CD14-positive monocyte (primary cell): ENCODE results near the gene NBEAL1. TPM values are rescaled to one million over a fixed set of nuclear protein-coding genes. Genes with fewer than 3 reads are reported as not detected.

Experiments used
- DNase-seq, 3 donors: peaks; one replicate each; pipeline ENCODE4 v3.0.0-alpha.2; 2011 to 2022
- H2AFZ ChIP-seq: 2 replicates; pipeline ENCODE4 v1.6.0; 2012; ENCODE audit warnings: mild to moderate bottlenecking, low read depth, low read length, inconsistent platforms; ENCODE audit not compliant: insufficient read depth, poor library complexity, severe bottlenecking
- H3K27ac ChIP-seq, 2 donors: 1 replicate in 1 of 2; 2 replicates in 1 of 2; pipeline ENCODE4 v1.5.1; 2012 to 2013; ENCODE audit warnings: low read length in 2 of 2, control low read depth in 1 of 2, inconsistent platforms in 1 of 2, low read depth in 1 of 2, mild to moderate bottlenecking in 1 of 2
- H3K27me3 ChIP-seq, 2 donors: one replicate each; pipeline versions ENCODE4 v1.6.0 to v1.6.1; 2011 to 2013; ENCODE audit warnings: low read length in 2 of 2; ENCODE audit not compliant: control insufficient read depth in 2 of 2, insufficient read depth in 2 of 2
- H3K36me3 ChIP-seq, 2 donors: replicated peaks in 1 of 2; 1 replicate in 1 of 2; 2 replicates in 1 of 2; pipeline versions ENCODE4 v1.5.1 to v1.6.1; 2012 to 2013; ENCODE audit warnings: low read length in 2 of 2, control low read depth in 1 of 2, inconsistent platforms in 1 of 2, mild to moderate bottlenecking in 1 of 2; ENCODE audit not compliant: insufficient read depth in 2 of 2, control insufficient read depth in 1 of 2
- H3K4me1 ChIP-seq, 2 donors: 1 replicate in 1 of 2; 2 replicates in 1 of 2; pipeline versions ENCODE4 v1.5.1 to v1.6.1; 2012 to 2013; ENCODE audit warnings: low read length in 2 of 2, control low read depth in 1 of 2, inconsistent platforms in 1 of 2, mild to moderate bottlenecking in 1 of 2, moderate library complexity in 1 of 2; ENCODE audit not compliant: insufficient read depth in 2 of 2, control insufficient read depth in 1 of 2
- H3K4me2 ChIP-seq: replicated peaks from 2 replicates; pipeline ENCODE3; 2012; ENCODE audit warnings: low read length, moderate library complexity, mild to moderate bottlenecking; ENCODE audit not compliant: poor library complexity, severe bottlenecking; ENCODE audit errors: extremely low read depth
- H3K4me3 ChIP-seq, 3 experiments: fragments of 200-600 bp in 1 of 3; sonication (generic) in 1 of 3; replicated peaks in 1 of 3; 1 replicate in 2 of 3; 2 replicates in 1 of 3; pipeline ENCODE4 v1.5.1; 2011 to 2013; ENCODE audit warnings: low read length in 3 of 3, mild to moderate bottlenecking in 3 of 3, control low read depth in 2 of 3, low read depth in 2 of 3, inconsistent platforms in 1 of 3, moderate library complexity in 1 of 3
- H3K79me2 ChIP-seq: 2 replicates; pipeline ENCODE4 v1.6.0; 2012; ENCODE audit warnings: mild to moderate bottlenecking, control low read depth, inconsistent platforms, low read length, moderate library complexity; ENCODE audit not compliant: insufficient read depth
- H3K9ac ChIP-seq: 2 replicates; pipeline ENCODE4 v1.6.0; 2017; ENCODE audit warnings: low read length, mild to moderate bottlenecking; ENCODE audit not compliant: insufficient read depth, poor library complexity, severe bottlenecking
- H3K9me3 ChIP-seq, 2 donors: replicated peaks in 1 of 2; 1 replicate in 1 of 2; 2 replicates in 1 of 2; pipeline versions ENCODE4 v1.5.1 to v1.6.1; 2012 to 2013; ENCODE audit warnings: low read length in 2 of 2, control low read depth in 1 of 2; ENCODE audit not compliant: control insufficient read depth in 1 of 2, insufficient read depth in 1 of 2
- H4K20me1 ChIP-seq: 2 replicates; pipeline ENCODE4 v1.6.0; 2012; ENCODE audit warnings: mild to moderate bottlenecking, low read length, control low read depth, moderate library complexity; ENCODE audit not compliant: insufficient read depth
- H3K27ac Mint-ChIP-seq, 7 donors: one replicate each; pipeline ENCODE4 v1.8.0; 2020; ENCODE audit warnings: mild to moderate bottlenecking in 7 of 7, mixed read lengths in 7 of 7, moderate library complexity in 6 of 7, inconsistent platforms in 2 of 7
- H3K27me3 Mint-ChIP-seq, 3 donors: one replicate each; pipeline ENCODE4 v1.8.0; 2021 to 2022; ENCODE audit warnings: low read depth in 3 of 3, mild to moderate bottlenecking in 3 of 3, mixed read lengths in 3 of 3, moderate library complexity in 3 of 3, inconsistent platforms in 1 of 3
- H3K36me3 Mint-ChIP-seq, 2 donors: one replicate each; pipeline ENCODE4 v1.8.0; 2020; ENCODE audit warnings: mixed read lengths in 2 of 2, inconsistent platforms in 1 of 2, mild to moderate bottlenecking in 1 of 2
- H3K4me1 Mint-ChIP-seq: one replicate; pipeline ENCODE4 v1.8.0; 2020; ENCODE audit warnings: mild to moderate bottlenecking, mixed read lengths
- H3K4me3 Mint-ChIP-seq, 2 donors: one replicate each; pipeline ENCODE4 v1.8.0; 2020; ENCODE audit warnings: mild to moderate bottlenecking in 2 of 2, mixed read lengths in 2 of 2, moderate library complexity in 1 of 2
- H3K9me3 Mint-ChIP-seq, 7 donors: one replicate each; pipeline ENCODE4 v1.8.0; 2020 to 2022; ENCODE audit warnings: mixed read lengths in 7 of 7, mild to moderate bottlenecking in 6 of 7, moderate library complexity in 6 of 7, inconsistent platforms in 2 of 7
- WGBS: methylation state at CpG from one replicate; pipeline ENCODE4 v1.1.5; 2013; ENCODE audit warnings: missing lambda C conversion rate; ENCODE audit not compliant: insufficient coverage; 5-methylcytosine and 5-hydroxymethylcytosine counted together
- intact Hi-C, 2 donors: fragments of 100-400 bp; cut with micrococcal nuclease; formaldehyde crosslinking; loops; one replicate each; pipeline versions ENCODE4 v1.15.0 to v1.15.1; 2023
- polyA plus RNA-seq, 3 donors: library from polyadenylated mRNA; depleted of rRNA in 1 of 3; unstranded in 2 of 3; stranded (reverse) in 1 of 3; fragments of 300-500 nt in 2 of 3; fragments of >200 nt in 1 of 3; fragmentation: Illumina TruSeq in 2 of 3; gene quantifications; 1 replicate in 2 of 3; 2 replicates in 1 of 3; pipeline ENCODE4 v1.2.3, GENCODE V29; 2012 to 2021
- TF ChIP-seq, protein P1 (sequence below): fragments of 200-600 bp; IDR thresholded peaks from one replicate; pipeline ENCODE4 v1.8.0; 2022; ENCODE audit warnings: antibody characterized with exemption, mild to moderate bottlenecking

The NBEAL1 gene
- polyA plus RNA-seq, 3 donors, result 2.5 to 5.3 (median 4.4) TPM

DNA sequence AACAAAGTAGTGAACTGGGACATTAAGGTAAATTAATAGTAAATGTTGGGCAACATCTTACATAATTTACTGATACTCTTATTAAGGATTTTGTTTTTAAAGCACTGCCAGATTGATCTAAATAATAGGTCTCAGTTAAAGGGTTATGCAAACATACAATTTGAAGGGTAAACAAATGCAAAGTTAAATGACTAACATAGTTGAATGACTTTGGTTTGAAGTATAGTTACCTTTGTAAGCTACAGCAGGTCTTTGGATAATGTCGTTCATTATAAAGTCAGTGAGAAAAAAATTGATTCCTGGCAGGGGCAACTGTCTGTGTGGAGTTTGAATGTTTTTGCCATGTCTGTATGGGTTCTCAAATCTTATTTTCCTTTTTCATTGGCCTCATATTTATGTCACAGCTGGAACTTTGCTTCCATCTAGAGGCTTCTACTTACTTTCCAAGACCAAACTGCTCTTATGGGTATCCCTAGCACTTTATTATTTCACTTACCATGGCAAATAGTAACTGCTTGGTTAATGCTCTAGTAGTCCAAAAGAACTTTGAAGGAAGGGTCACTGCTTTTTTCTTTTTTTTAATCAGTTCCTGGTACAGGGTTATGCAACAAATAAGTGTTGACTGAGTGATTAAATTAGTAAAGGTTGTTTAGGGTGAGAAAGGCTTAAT, 107.8 kb downstream of the NBEAL1 start:
- intact Hi-C loops, result no loop called here
- H3K4me3 ChIP-seq, result no peak overlapping the region
- H3K4me3 Mint-ChIP-seq, result no peak overlapping the region
- no peak for DNase-seq
- H3K79me2 ChIP-seq, result no peaks in the 10 kb centered on the region
- H3K36me3 Mint-ChIP-seq, result peaks cover 23 to 30% of the 10 kb centered on the region in 2 donors
- H3K9ac ChIP-seq, result no peak overlapping the region
- H3K27me3 Mint-ChIP-seq, result peaks cover 0 to under 1% (median 0%) of the 10 kb centered on the region in 3 donors
- no peak overlapping the region for H3K4me2 ChIP-seq
- H3K9me3 Mint-ChIP-seq, result no peaks in the 10 kb centered on the region
- H3K36me3 ChIP-seq, result peaks cover 0 to 36% of the 10 kb centered on the region in 2 donors
- H3K4me1 ChIP-seq, result no peaks in the 10 kb centered on the region
- no peak overlapping the region for H2AFZ ChIP-seq
- no peak overlapping the region for H3K27ac Mint-ChIP-seq
- TF ChIP-seq, protein P1, sequence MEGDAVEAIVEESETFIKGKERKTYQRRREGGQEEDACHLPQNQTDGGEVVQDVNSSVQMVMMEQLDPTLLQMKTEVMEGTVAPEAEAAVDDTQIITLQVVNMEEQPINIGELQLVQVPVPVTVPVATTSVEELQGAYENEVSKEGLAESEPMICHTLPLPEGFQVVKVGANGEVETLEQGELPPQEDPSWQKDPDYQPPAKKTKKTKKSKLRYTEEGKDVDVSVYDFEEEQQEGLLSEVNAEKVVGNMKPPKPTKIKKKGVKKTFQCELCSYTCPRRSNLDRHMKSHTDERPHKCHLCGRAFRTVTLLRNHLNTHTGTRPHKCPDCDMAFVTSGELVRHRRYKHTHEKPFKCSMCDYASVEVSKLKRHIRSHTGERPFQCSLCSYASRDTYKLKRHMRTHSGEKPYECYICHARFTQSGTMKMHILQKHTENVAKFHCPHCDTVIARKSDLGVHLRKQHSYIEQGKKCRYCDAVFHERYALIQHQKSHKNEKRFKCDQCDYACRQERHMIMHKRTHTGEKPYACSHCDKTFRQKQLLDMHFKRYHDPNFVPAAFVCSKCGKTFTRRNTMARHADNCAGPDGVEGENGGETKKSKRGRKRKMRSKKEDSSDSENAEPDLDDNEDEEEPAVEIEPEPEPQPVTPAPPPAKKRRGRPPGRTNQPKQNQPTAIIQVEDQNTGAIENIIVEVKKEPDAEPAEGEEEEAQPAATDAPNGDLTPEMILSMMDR, result no peak
- H3K9me3 ChIP-seq, result no peaks in the 10 kb centered on the region
- 100% methylated on average over 1 of the region's 1 CpG for WGBS
- H3K4me1 Mint-ChIP-seq, result no peaks in the 10 kb centered on the region
- no peaks in the 10 kb centered on the region for H4K20me1 ChIP-seq
- H3K27me3 ChIP-seq, result no peaks in the 10 kb centered on the region
- H3K27ac ChIP-seq, result no peak overlapping the region

DNA sequence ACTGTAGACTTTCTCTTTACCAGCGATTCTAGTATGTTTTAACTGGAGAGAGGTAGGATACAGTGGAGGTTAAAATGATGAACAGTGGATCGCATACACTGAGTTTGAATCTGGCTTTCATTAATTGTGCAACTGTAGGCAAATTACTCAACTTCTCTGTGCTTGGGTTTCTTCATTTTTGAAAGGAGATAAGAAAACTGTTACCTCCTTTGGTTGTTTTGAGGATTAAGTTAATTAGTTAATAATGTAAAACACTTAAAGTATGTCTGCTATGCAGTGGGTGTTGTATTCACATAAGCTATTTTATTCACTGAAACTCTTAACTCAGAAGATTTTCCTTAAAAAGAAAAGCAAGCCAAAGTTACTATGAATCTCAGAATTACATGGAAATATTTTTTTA, 112.3 kb downstream of the NBEAL1 start:
- H3K4me3 Mint-ChIP-seq, result no peak overlapping the region

More for the DNA sequence above, 112.3 kb downstream of the NBEAL1 start:
- Mint-ChIP-seq H3K36me3 (peaks cover 40 to 49% of the 10 kb centered on the region in 2 donors), H3K27me3 (no peaks in the 10 kb centered on the region), H3K4me1 (no peaks in the 10 kb centered on the region), H3K9me3 (no peaks in the 10 kb centered on the region), H3K27ac (no peak overlapping the region)
- intact Hi-C loops, result no loop called here
- Histone ChIP-seq H3K79me2 (no peaks in the 10 kb centered on the region), H3K36me3 (peaks cover 4 to 54% of the 10 kb centered on the region in 2 donors), H3K9ac (no peak overlapping the region), H3K4me1 (no peaks in the 10 kb centered on the region), H2AFZ (no peak overlapping the region), H3K27ac (no peak overlapping the region), H3K9me3 (no peaks in the 10 kb centered on the region), H4K20me1 (no peaks in the 10 kb centered on the region), H3K27me3 (no peaks in the 10 kb centered on the region), H3K4me2 (no peak overlapping the region), H3K4me3 (no peak overlapping the region)
- TF ChIP-seq, protein P1, result no peak
- DNase-seq, result no peak
- WGBS, result no CpG with 5 or more reads among the region's 2 CpGs
